C1 segment of cervical spinal cord (tissue), 14 donors: ENCODE measurements around the gene PCLO.
A peak's percentile ranks its signal among the peaks of the same experiment; 100 is the strongest.
"Not testable (repeated sequence)": the region's sequence is repeated elsewhere in the genome, so short reads cannot be mapped to it uniquely, and the experiment has no call there.

Experiments
- DNase-seq, 14 donors: peaks; one replicate each; lab custom pipeline; 2025; lab: John Stamatoyannopoulos, UW

Gene PCLO

DNA sequence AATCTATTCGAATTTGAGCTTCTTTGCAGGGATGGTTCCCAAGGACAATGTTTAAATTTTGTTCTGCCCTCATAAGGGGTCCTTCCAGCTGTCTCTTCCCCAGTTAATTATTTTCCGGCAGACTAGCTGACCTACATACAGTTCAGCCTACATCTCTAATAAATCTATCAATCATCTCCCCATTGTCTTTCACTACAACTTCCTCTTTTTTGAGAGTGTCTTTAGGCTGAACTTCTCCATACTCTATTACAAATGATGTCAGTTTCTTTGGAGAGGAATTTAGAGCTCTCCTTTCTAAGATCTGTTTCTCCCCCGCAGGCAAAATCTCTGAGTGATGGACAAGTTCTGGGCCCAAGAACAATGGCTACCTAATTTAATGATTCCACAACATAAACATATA lies 122.2 kb downstream of the PCLO start:
- DNase-seq: no peak

DNA sequence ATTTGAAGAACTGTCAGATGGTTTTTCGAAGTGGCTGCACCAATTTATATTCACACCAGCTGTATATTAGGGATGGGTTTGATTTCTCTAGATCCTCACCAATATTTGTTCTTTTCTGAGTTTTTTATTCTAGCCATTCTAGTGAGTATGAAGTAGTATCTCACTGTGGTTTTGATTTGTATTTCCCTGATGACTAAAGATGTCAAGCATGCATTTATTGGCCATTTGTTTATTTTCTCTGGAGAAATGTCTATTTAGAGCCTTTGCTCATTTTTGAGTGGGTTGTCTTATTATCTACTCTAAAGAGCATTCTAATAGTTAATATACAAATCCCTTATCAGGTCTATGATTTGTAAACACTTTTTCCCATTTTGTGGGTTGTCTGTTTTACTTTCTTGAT lies 123.9 kb downstream of the PCLO start:
- no peak for DNase-seq

DNA sequence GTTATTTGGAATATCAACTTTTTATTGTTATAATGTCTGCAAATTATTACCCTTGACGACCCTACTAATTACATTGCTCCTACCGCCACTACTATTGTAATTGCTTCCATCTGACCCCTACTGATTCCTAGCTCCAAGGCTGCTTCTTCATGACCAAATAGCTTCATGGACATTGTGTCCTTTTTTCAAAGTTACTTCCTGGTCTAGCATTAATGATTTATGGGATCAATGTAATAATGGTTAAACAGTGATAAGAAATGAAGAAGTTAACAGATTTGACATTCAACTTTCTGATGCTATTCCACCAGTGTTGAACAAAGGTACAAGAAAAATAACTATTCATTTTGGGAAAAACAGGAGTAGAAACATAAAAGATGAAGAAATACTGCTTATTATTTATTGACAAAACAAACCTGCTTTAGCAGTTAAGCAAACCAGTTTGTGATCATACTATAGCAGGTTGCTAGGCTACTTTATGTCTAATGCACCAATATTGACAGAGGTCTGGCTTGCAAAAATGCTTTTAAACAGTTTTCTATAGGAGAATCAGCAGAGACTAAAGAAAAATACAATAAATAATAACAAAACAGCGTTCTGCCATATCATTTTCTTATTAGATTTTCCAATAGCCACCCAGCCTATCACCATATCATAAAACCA lies 125.8 kb downstream of the PCLO start:
- DNase-seq: no peak

DNA sequence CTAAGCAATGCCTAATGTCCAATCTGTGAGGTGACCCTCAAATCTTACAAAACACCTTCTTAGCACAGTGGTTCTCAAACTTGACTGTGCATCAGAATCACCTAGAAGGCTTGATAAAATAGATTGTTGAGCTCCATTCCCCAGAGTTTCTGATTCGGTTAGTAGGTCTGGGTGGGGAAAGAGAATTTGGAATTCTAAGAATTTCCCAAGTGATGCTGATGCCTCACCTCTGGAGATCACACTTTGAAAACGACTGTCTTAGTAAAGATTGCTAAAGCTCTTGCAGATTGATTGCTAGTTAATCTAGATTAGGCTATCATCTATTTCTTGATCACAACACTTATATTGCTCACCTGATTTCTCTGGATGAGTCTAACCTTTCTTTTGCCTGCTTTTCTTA lies 126.6 kb downstream of the PCLO start:
- no peak for DNase-seq

DNA sequence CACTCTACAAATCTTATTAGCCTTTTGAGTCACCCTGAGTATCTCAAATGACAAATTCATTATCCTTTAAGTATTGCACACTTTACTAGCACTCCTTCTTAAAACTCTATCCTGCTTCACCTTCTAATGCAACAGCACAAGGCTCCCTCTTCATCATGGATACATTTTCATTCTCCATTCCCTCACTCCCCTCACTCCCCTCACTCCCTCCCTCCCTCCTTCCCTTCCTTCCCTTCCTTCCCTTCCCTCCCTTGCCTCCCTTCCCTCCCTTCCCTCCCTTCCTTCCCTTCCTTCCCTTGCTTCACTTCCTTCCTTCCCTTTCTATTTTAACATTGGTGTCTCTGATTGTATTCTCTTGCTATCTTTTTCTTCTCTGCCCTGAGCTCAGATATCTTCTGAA lies 130.5 kb downstream of the PCLO start:
- DNase-seq: no peak

DNA sequence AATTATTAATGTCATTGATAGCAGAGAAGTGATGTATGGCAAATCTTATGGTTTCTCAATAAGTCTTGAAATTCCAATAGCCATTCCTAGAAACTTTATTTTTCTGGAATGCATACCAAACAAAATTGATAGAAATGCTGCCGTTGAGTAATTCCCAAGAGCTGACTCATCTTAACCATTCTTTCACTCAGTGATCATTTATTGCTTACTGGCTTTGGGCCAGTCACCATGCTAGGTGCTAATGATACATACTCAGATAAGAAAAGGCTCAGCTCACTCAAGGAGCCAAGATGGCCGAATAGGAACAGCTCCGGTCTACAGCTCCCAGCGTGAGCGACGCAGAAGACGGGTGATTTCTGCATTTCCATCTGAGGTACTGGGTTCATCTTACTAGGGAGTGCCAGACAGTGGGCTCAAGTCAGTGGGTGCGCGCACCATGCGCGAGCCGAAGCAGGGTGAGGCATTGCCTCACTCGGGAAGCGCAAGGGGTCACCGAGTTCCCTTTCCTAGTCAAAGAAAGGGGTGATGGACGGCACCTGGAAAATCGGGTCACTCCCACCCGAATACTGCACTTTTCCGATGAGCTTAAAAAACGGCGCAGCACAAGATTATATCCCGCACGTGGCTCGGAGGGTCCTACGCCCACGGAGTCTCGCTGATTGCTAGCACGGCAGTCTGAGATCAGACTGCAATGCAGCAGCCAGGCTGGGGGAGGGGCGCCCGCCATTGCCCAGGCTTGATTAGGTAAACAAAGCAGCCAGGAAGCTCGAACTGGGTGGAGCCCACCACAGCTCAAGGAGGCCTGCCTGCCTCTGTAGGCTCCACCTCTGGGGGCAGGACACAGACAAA lies 138.6 kb downstream of the PCLO start:
- DNase-seq: not testable (repeated sequence)

DNA sequence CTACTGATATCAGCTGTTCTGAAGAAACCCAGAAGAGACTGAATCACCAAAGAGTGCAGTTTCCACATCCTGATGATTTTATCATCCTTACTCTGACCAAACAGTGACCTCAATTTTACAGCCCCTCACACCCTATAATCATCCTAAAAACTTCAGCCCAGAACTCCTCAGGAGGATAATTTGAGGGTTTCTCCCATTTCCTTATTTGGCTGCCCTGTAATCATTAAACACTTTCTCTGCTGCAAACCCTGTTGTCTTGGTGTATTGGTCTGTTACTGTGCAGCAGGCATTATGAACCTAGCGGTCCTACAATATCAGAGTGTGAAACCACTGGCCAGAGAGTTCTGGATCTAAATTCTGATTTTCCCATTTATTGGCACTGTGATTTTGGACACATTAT lies 141.7 kb downstream of the PCLO start:
- no peak for DNase-seq

DNA sequence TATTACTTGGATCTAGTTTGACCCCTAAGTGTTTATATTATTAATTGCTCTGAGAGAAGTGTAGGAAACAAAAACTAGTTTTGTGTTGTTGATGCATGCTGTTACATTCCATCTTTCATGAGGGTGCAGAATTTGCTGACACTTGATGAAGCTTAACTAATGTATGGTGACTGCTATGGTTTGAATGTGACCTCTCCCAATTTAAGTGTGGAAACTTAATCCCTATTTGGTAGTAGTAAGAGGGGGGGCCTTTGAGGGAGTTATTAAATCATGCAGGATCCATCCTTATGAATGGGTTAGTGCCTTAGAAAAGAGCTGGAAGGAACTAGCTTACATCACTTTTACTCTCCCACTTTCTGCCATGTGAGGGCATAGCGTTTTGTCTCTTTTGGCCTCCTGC lies 142.5 kb downstream of the PCLO start:
- DNase-seq: no peak

DNA sequence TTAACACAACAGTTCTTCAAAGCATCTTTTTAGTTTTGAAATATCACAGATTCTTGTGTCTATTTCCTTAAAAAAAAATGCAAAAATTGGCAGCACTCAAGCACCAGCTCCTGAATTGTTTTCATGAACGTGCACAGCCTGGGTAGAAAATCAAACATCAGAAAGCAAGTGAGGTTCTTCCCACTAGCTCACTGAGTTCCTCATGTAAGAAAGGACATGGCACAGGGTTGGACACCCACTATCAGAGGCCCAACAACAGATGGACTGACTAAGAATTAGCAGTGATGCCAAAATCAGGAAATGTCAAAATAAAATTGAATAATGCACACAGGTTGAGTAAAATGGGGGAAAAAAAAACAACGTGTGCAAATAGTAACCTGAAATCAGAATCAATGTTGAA lies 146.8 kb downstream of the PCLO start:
- peak in 1 of 14 donors; percentile 95 for DNase-seq

DNA sequence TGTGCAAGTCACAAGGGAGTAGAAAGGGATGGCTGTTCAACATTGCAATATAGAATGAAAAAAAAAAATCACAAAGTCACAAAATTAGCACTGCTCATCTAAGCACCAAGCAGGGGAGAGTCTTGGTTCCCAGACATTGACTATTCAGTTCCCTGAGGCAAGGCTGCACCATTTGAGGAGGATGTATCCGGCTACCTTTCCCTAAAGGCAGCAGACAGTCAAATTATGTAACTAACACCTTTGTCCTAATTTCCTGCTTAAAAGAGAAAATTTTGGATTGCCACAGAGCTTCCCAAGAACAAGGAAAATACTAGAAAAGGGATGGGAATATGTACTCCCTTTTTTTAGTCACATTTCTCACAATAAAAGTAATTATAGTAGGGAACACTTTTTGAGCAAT lies 148.1 kb downstream of the PCLO start:
- DNase-seq: peak in 1 of 14 donors; percentile 58

DNA sequence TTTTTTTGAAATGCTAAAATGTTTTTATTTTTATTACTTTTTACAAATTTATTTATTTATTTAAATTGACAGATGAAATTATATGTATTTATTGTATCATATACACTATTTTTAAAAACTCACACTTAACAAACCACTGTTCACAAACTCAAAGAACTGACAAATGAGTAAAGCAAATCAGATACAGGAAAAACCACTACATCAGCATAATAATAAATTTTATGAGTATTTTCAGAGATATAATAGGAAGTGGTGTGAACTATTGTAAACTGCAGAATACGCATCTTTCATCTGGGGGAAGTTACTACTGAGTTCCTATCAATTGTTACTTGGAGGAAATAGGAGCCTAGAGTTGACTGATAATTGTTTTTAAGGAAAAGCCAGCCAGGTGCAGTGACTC lies 150.7 kb downstream of the PCLO start:
- no peak for DNase-seq

DNA sequence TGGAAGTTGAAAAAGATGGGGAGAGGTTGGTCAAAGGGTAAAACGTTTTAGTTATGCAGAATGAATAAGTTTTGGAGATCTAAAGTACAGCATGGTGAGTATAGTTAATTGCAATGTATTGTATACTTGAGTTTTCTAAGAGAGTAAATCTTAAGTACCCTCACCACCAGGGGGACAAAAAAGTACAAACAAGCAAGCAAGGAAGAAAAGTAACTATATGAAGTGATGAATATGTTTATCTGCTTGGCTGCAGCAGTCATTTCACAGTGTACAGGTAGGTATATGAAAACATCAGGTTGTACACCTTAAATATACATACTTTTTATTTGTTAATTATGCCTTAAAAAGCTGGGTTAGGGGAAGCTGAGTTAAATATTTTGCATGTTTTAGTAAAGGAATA lies 157.3 kb downstream of the PCLO start:
- DNase-seq: no peak

DNA sequence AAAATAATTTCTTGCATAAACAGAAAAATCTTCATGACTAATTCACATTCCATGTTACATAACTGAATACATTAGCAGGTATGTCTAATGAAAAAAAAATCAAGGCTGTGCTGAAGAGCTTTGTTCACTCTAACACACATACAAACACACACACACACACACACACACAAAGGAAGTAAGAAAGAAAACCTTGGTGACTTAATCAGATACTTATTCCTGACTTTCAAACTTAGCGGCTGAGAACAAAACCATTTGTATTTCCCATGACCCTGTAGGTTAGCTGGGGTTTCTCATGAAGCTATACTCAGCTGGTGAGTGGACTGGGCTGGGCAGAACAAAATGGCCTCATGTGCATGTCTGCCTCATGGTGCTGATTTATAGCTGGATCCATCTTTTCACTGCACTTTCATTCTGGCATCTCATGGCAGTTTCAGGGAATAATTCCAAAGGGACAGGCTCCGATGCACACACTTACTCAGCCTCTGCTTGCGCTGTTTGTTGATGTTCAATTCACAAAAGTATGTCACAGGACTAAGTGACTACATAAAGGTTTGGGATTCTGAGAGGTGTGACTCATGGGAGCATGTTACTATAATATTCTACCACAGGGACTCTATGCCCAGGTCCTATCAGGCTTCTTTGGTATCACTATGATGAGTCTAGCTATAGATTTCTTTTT lies 161.2 kb downstream of the PCLO start:
- no peak for DNase-seq

DNA sequence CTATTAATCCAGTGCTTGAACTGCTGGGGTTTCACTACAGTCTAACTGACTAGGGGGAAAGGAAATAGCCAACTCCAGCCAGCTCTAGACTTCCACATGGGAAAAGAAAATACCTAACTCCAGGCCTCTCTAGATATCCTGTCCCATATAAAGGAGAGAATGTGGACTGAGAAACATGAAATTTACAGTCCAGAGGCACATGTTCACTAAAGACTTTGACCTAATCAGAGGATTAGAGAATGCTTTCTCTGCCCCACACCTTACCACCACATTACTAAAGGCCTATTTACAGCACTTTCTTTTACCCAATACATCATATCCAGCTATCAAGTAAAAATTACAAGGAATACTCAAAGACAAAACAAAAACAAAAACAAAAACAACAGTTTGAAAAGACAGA lies 164.2 kb downstream of the PCLO start:
- DNase-seq: no peak

DNA sequence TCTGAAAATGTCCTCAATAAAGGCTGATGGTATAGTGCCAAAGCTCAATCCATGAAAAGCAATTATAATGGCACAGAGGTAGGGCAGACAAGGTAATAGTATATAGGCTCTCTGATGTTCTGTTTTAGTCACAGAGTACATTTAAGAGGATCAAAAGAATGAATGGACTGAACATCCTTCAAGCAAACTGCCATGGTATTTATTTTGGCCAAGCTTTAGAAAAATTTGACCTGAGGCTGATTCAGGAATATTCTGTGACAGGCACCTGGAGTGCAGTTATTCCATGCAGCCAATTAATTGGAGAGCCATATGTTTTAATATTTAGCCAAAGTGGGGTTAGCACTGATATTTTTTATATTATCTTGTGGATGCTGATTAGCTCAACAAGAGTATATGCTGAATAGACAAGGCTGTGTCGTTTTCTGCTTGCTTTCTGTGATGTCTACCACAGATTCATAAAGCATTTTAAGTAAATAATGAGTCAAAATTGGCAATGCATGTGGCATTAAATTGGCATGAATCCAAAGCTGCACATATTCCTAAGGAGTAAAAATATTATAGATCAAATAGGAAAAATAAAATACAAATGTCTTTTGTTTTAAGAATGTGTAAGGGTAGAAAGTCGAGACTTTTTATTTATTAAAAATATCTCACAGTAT lies 177.4 kb downstream of the PCLO start:
- DNase-seq: peak in 1 of 14 donors; percentile 92

DNA sequence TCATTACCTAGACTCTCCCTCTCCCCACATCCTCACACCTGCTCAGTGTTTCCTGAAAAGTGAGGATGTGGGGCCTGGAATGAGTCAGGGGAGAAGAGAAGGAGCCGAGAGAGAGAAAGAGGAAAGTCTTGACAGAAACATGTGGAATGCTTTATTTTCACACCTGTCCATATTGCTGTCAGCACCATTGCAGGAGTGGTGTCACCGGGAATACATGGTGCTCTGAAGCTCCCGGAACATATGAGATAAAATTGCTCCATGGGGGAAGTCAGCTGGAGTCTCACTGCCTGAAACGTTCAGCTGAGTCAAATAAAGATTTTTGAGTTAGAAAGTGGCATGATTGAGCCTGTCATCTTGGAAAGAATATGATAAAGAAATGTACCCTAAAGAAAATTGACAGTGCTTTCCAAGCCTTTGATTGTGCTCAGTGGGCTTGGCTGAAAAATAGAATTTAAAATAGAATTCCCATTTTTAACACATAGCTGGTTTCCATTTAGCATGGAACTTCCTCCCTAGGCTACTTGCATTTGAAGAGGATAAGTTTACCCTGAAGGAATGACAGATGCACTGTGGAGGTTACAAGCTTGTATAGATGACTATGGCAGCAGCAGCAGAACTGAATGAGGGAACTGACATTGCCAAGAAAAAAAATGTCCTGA lies 182.4 kb downstream of the PCLO start:
- DNase-seq: peak in 1 of 14 donors; percentile 18

DNA sequence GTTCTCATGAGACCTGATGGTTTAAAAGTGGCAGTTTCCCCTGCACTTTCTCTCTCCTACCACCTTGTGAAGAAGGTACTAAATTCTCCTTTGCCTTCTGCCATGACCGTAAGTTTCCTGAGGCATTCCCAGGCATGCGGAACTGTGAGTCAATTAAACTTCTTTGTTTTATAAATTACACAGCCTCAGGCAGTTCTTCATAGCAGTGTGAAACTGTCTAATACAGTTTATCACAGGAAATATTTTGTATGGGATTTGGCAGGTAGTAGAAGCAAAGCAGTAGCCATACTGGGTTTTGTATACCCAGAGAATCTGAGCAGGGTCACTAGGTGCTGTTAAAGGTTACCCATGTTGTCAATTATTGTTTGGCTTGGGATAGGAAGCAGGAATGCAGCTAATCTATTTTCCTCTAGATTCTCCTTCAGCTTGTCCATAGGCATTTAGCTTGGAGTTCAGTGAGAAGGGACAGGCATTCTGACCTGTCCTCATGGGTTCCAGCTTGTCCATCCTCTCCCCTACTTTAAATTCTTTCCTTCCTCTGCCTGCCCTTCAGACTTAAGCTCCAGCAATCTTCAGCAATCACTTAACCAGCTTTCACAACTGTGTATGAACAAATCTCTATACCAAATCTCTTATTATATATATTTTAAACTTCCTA lies 186.7 kb downstream of the PCLO start:
- no peak for DNase-seq

DNA sequence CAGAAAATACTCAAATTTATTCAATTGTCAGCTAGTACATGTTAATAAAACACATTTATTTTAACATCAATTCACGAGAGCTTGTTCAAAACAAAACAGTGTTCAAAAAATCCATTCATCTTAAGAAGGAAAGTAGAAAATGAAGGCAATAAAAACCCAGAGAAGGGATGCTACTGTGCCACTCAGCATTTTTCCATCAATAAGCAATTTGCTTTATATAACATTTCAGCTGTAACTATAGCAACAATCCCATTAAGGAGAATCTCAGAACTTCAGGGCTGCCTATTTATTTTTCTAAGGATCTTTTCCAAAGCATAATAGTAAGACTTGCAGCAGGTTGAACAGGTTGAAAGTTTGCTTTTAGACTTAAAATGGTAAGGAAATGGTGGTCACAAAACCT lies 190.5 kb downstream of the PCLO start:
- DNase-seq: no peak

DNA sequence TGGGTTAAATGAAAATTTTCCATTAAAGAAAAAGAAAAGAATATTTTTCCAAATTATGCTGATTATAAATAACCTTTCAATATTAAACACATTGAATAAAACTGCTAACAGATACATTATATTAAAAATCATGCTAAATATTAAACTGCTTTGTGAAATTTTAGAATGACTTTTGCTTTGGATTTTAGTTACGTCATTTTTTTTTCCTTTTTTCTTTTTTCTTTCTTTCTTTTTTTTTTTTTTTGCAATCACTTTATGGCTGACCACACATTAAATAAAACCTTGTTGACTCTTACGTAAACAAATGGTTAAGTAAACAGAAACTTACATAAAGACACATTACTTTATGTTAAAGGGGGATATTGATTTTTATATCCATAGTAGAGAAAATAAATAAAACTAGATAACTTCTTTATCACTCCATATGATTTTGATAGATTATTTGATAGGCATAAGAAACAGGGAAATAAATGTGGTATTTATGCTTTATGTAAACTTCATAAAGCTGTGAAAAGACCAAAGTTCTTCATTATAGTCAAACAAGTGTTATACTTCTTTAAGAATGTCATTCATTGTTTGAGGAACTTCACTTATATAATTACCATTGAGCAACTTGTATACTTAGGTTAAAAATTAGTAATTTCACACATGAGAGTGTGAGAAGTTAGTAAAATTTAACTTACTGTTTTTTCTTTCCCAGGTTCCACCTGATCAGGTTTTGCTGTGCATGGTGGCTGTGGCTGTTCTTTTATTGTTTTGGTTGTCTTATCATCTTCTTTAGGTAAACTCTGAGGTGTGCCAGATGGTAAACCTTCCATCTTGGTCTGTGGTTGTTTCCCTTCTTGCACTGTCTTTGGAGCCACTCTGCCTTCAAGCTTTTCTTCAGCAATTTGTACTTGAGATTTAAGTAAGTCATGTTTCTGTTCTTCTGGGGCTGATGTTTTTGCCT lies 197.3 kb downstream of the PCLO start:
- DNase-seq: no peak
